Duodenal mucosa (tissue), 2 donors: ENCODE results near the gene FN3K.
A peak's percentile ranks its signal among the peaks of the same experiment; 100 is the strongest.

Source experiments
- H3K27ac ChIP-seq: one replicate; pipeline ENCODE4 v1.7.0; 2013; ENCODE audit warnings: low read depth, low read length
- H3K27me3 ChIP-seq, 2 donors: one replicate each; pipeline ENCODE4 v1.7.0; 2013; ENCODE audit warnings: low read length in 2 of 2, control low read depth in 1 of 2; ENCODE audit not compliant: insufficient read depth in 2 of 2, control insufficient read depth in 1 of 2
- H3K36me3 ChIP-seq, 2 donors: one replicate each; pipeline ENCODE4 v1.7.0; 2013; ENCODE audit warnings: low read length in 2 of 2, control low read depth in 1 of 2; ENCODE audit not compliant: insufficient read depth in 2 of 2, control insufficient read depth in 1 of 2
- H3K4me1 ChIP-seq, 2 donors: one replicate each; pipeline ENCODE4 v1.7.0; 2013; ENCODE audit warnings: low read length in 2 of 2, control low read depth in 1 of 2; ENCODE audit not compliant: insufficient read depth in 2 of 2, control insufficient read depth in 1 of 2
- H3K4me3 ChIP-seq, 2 donors: one replicate each; pipeline ENCODE4 v1.7.0; 2013; ENCODE audit warnings: low read length in 2 of 2, low read depth in 1 of 2
- H3K9ac ChIP-seq, 2 donors: one replicate each; pipeline ENCODE4 v1.7.0; 2013; ENCODE audit warnings: low read length in 2 of 2, low read depth in 1 of 2
- H3K9me3 ChIP-seq, 2 donors: one replicate each; pipeline ENCODE4 v1.7.0; 2013; ENCODE audit warnings: low read length in 2 of 2, control low read depth in 1 of 2; ENCODE audit not compliant: control insufficient read depth in 1 of 2

The FN3K gene

DNA sequence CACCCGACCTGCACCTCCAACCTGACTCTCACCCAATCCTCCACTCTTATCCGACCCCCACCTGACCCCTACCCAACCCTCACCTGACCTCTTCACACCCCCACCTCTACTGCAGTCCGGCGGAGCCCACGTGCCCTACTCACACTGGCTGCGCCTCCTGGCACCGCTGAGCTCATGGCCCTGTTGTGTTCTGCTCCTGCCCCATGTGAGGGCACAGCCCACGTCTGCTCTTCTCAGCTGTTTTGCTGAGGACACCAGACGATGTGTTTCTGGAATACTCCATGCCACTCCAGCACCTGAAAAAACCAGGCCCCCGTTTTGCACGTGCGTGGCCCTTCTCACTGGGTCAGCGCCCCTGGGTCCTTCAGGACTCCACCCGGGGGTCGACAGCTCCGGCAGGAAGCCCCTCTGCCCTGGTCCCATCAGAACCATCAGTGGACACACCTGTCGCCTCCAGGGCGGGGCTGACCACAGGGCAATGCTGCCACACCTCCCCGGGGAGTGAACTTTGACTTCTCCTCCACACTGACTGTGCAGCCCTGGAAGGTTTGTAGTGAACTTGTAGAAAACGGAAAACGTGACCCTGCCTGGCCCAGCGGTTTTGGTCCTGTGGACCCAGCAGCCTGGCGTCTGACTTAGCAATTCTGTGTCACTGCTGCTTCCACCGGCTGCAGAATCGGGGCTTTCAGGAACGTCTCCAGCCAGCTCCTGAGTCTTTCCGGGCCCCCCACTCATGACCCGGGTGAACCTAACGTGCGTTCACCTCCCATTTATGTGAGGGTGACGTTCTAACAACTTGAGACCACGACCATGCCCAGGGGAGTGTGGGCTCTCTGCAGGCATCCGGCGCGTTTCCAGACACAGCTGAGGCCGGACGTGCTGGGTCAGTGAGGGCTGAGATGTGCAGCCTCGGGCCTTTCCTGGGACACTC, 31.2 kb upstream of the FN3K start:
- no peaks in the 10 kb centered on the region for H3K9me3 ChIP-seq
- peak overlapping the region; percentile 84 for H3K27ac ChIP-seq
- peak overlapping the region; percentile 55 to 69 for H3K4me3 ChIP-seq
- H3K9ac ChIP-seq, result peak overlapping the region; percentile 47 to 57
- no peaks in the 10 kb centered on the region for H3K27me3 ChIP-seq
- peaks cover 31 to 37% of the 10 kb centered on the region in 2 donors for H3K4me1 ChIP-seq
- H3K36me3 ChIP-seq, result no peaks in the 10 kb centered on the region

DNA sequence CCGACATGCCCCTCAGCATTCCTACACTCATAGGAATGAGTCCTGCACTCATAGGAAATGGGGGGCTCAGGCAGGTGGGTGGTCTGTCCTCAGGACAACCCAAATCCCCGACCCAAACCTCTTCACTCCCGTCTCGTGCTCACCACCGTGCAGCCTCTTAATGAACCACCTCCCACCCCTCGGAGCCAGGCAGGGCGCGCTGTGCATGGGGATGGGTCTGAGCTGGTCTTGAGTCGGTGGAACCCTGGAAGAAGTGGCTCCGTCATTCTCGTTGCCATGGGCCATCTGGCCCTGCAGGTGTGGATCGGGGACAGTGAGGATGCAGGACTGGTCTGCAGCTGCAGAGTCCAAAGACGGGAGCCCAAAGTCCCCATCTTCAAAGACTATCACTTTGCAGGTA, 30.5 kb upstream of the FN3K start:
- H3K27me3 ChIP-seq, result no peaks in the 10 kb centered on the region
- peak overlapping the region; percentile 43 to 57 for H3K9ac ChIP-seq
- peaks cover 28 to 32% of the 10 kb centered on the region in 2 donors for H3K4me1 ChIP-seq
- H3K36me3 ChIP-seq, result no peaks in the 10 kb centered on the region
- no peaks in the 10 kb centered on the region for H3K9me3 ChIP-seq
- H3K4me3 ChIP-seq, result peak overlapping the region; percentile 55 to 69
- peak overlapping the region; percentile 84 for H3K27ac ChIP-seq

DNA sequence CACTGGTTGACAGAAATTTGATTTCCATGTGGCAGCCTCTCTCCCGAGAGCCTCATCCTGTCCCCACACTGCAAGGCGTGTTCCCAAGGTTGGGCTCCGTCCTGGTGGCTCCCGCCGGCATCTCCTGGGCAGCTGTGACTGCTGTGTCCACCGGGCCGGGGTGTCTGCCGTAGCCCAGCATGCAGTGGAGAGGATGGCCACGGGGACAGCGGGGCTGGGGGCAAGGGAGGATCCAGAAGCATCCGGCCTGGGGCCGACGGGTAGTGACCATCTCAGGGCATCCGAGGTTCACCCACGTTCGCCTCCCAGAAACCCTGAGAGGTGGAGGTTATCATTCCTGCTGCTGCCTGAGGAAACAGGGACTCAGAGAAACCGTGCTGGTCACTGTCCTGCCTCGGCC, 29.7 kb upstream of the FN3K start:
- Histone ChIP-seq H3K36me3 (no peaks in the 10 kb centered on the region), H3K9me3 (no peaks in the 10 kb centered on the region), H3K9ac (no peak overlapping the region), H3K4me1 (peaks cover 28 to 32% of the 10 kb centered on the region in 2 donors), H3K4me3 (no peak overlapping the region), H3K27ac (no peak overlapping the region), H3K27me3 (no peaks in the 10 kb centered on the region)

DNA sequence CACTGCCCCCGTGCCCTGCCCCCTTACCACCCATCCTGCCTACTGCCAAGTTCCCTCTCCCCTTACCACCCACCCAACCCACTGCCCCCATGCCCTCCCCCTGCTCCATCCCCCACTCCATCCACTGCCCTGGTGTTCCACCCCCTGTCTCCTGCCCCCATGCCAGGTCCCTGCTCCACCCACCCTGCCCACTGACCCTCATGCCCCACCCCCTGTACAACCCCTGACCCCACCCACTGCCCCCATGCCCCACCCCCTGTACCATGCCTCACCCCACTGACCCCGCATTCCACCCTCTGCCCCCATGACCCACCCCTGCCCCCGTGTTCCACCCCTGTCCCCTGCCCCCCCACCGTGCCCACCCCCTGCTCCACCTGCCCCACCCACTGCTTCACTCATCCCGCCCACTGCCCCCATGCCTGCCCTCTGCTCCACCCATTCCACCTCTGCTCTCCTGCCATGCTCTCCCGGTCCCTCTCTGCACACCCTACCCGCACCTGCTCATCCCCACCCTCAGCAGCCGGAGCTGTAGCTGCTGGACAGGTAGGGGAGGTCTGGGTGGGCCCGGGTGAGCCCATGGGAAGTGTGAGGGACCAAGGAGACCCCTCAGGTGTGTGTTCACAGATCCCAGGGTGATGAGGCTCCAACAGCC, 26.3 kb upstream of the FN3K start:
- no peaks in the 10 kb centered on the region for H3K27me3 ChIP-seq
- no peak overlapping the region for H3K27ac ChIP-seq
- H3K4me1 ChIP-seq, result peaks cover 11 to 12% of the 10 kb centered on the region in 2 donors
- no peak overlapping the region for H3K4me3 ChIP-seq
- H3K9ac ChIP-seq, result no peak overlapping the region
- no peaks in the 10 kb centered on the region for H3K9me3 ChIP-seq
- H3K36me3 ChIP-seq, result no peaks in the 10 kb centered on the region

DNA sequence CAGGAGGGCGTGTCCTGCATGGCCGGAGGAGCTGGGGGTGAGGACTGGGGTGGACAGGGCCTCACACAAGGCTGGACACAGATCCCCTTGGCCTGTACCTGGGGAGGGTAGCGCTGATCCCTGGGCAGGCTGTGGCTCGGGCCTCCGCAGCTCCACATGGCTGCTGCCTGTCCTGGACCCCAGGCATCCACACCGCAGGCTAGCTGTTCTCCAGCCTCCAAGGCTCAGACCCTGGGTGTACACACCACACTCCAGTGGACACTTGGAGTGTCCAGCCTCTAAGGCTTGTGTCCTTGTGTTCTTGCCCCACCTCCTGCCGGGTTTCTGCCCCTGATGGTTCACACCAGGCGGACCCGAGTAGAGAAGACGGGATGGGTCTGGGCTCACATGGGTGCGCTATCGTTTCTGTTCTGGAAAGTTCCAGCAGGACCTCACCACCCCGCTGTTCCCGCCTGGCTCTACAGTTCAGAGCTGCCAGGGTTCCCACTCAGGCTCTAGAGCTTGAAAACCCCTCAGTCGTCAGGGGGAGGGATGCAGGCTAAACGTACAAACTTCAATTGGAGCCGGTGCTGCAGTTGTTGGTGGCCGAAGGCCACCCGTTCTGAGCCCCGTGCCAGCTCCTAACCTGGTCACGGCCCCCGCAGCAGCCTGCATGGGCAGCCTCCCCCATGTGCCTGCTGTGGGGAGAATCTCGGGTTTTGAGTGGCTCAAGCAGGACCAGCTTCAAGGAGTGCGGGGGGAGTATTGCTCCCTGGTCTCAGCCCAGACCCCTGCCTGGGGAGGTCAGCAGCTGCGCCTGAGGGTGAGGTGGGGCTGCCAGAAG, 25.5 kb upstream of the FN3K start:
- Histone ChIP-seq H3K4me3 (no peak overlapping the region), H3K4me1 (peaks cover 5 to 6% of the 10 kb centered on the region in 2 donors), H3K9ac (no peak overlapping the region), H3K36me3 (no peaks in the 10 kb centered on the region), H3K27ac (no peak overlapping the region), H3K27me3 (no peaks in the 10 kb centered on the region), H3K9me3 (no peaks in the 10 kb centered on the region)

DNA sequence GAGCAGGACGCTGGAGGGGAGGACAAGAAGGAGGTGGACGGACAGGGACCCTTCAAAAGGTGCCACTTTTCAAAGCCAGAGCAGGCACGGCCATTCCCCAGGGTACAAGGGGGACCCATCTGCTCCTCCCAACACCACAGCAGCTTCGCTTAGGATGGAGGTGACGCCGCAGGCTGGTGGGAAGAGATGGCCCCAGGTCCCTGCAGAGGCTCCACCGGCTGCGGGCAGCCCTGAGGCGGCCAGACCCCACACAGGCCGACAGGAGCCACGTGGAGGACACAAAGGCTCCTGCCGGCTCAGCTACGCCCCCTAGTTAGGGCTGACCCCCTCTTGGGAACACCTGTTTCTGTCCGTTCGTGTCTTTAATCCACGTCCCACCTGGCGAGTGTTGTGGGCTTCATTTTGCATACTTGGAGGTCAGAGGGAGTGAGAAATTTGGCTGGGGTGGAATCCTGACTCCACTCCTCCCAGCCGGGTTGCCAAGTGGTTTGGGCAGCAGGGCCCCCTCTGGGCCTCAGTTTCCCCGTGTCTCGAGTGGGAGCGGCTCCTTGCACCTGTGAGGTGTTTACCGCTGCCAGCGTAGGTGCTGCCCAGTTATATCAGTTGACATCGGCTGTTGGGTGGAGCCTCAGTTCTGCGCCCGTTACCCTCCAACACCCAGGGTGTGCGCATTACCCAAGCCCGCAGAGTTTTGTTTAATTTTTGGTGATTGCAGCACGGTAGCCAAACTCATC, 24.7 kb upstream of the FN3K start:
- Histone ChIP-seq H3K9me3 (no peaks in the 10 kb centered on the region), H3K36me3 (no peaks in the 10 kb centered on the region), H3K9ac (no peak overlapping the region), H3K4me3 (no peak overlapping the region), H3K4me1 (peaks cover 1 to 4% of the 10 kb centered on the region in 2 donors), H3K27me3 (no peaks in the 10 kb centered on the region), H3K27ac (no peak overlapping the region)

DNA sequence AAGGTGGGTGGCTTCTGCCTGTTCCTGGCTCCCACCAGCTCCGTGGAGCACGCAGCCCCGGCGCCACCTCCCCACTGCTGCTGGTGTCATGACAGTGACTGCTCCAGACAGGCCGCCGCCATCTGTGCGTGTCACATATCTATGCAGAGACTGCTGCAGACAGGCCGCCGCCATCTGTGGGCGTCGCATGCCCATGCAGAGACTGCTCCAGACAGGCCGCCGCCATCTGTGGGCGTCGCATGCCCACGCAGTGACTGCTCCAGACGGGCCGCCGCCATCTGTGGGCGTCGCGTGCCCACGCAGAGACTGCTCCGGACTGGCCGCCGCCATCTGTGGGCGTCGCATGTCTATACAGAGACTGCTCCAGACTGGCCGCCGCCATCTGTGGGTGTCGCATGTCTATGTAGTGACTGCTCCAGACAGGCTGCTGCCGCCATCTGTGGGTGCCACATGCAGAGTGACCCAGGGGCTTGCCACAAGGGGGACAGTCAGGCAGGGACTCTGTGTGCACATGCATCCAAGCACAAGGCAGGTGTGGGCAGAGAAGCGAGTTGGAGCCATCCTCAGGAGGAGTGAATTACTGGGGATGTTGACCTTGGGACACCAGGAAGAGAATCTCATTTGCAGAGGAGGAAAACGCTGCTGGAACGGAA, 22.2 kb upstream of the FN3K start:
- H3K27ac ChIP-seq, result no peak overlapping the region
- H3K36me3 ChIP-seq, result no peaks in the 10 kb centered on the region
- H3K4me1 ChIP-seq, result peaks cover 5 to 18% of the 10 kb centered on the region in 2 donors
- no peak overlapping the region for H3K4me3 ChIP-seq
- no peaks in the 10 kb centered on the region for H3K9me3 ChIP-seq
- no peaks in the 10 kb centered on the region for H3K27me3 ChIP-seq
- H3K9ac ChIP-seq, result no peak overlapping the region

DNA sequence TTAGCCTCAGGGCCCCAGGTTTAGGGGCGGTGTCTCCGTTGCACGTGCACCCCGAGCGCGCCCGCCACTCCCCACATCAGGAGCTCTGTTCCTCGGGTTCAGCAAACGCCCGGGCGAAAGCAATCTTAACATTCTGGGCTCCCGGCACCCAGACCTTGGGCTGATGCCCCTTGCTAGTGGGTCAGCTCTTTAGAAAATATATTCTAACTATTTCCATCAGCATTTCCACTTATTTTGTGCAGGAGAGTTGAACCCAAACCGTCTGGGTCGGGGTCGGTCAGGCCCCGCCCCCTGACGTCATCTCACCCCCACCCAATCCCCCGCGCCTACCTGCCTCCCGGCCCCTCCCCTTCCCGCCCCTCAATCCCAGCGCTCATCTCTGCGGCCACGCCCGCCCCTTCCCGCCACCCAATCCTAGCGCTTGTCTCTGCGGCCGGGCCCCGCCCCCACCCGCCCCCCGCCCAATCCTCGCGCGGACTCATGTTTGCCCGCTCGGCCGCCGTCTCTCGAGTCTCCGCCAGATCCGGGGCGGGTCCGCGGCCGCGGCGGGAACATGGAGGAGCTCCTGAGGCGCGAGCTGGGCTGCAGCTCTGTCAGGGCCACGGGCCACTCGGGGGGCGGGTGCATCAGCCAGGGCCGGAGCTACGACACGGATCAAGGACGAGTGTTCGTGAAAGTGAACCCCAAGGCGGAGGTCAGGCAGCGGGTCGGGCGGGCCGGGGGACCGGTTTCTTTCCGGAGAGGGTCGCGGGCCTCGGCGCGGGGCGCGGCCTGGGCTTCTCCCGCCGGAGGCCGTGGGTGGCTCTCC, 19.0 kb upstream of the FN3K start, which contains the start of gene FN3KRP:
Gene FN3KRP (plus strand): TSS at position 504 of the 808 bp plus-strand sequence. CDS start 50 bp downstream, at position 554.
- Histone ChIP-seq H3K9me3 (no peaks in the 10 kb centered on the region), H3K27ac (peak within 1 kb of the TSS; percentile 36), H3K9ac (peak within 1 kb of the TSS; percentile 63 to 70), H3K4me1 (peaks cover 5 to 21% of the 10 kb centered on the region in 2 donors), H3K4me3 (peak within 1 kb of the TSS; percentile 80 to 82), H3K36me3 (peaks cover 0 to 19% of the 10 kb centered on the region in 2 donors), H3K27me3 (no peaks in the 10 kb centered on the region)
